Measurements from ENCODE around the gene BAX. TPM values are rescaled to one million over a fixed set of nuclear protein-coding genes. Genes with fewer than 3 reads are reported as not detected.

BAX gene
- total and polyA plus RNA-seq, 2 of the 4 experiments (the other 2 are of a cell fraction) = 23.3 to 169 TPM

- no peak overlapping the region for H2AK9ac ChIP-seq (replicated peaks; ENCODE audit: low read depth, low read length, poor library complexity)
- no TSS peak for BruUV-seq (replicated peaks)
- no peak overlapping the region for H2BK20ac ChIP-seq (ENCODE audit: low read depth, low read length)
- no peak overlapping the region for H4K5ac ChIP-seq (ENCODE audit: low read depth, low read length)
- in situ Hi-C loops (cut with MboI; ENCODE audit: low sequenced_read_pairs) = no loop called here
- no peak overlapping the region for H3K4me3 ChIP-seq (ENCODE audit: insufficient read depth, low read depth, low read length)
- 0 out of 4 replicates have a peak overlapping the region, but pooled peaks of 1 of the 2 experiments have one; percentile 5 for H4K8ac ChIP-seq (ENCODE audit: low read depth in 2 of 2, low read length in 2 of 2)
- peaks cover 9 to 12% of the 10 kb centered on the region in 2 experiments; a peak in 3 of 4 replicates for H3K79me1 ChIP-seq (ENCODE audit: low read depth in 1 of 2, low read length in 2 of 2)
- H3K4me1 ChIP-seq (ENCODE audit: control insufficient read depth, insufficient read depth, low read length) = peaks cover 5% of the 10 kb centered on the region; the same call in 1 of the 2 replicates
- H3K14ac ChIP-seq (replicated peaks; ENCODE audit: low read depth, low read length) = 0 out of 2 replicates have a peak overlapping the region, but pooled peaks have one; percentile 37
- peak overlapping the region; percentile 10; the same call in 1 of the 2 replicates for H3K4me2 ChIP-seq (ENCODE audit: low read depth, low read length)
- H2BK15ac ChIP-seq (ENCODE audit: low read depth, low read length) = no peak overlapping the region
- H2AFZ ChIP-seq (replicated peaks; ENCODE audit: low read length, poor library complexity) = no peak overlapping the region
- no peak overlapping the region for H3K23ac ChIP-seq (ENCODE audit: low read depth, low read length)
- ATAC-seq (ENCODE audit: low read depth) (no peak), DNase-seq (no peak)
- intact Hi-C loops (cut with micrococcal nuclease) = no loop called here
- no peaks in the 10 kb centered on the region for H4K20me1 ChIP-seq (ENCODE audit: insufficient read depth, low read length)
- no peaks in the 10 kb centered on the region for H3K27me3 ChIP-seq (ENCODE audit: control insufficient read depth, insufficient read depth, low read length)
- no peak overlapping the region for H4K91ac ChIP-seq (ENCODE audit: insufficient read depth, low read depth, low read length)
- WGBS, 2 experiments (ENCODE audit: extremely low coverage in 2 of 2, insufficient read length in 1 of 2) = 40% methylated on average over 2 of the region's 9 CpGs; no CpG with 5 or more reads in 1 of the 2 experiments
- H3K9me1 ChIP-seq (ENCODE audit: insufficient read depth, low read length) = 0 out of 2 replicates have a peak, but pooled peaks cover 6% of the 10 kb centered on the region
- H2BK120ac ChIP-seq (ENCODE audit: low read depth, low read length) = no peak overlapping the region
- no peak overlapping the region for H3K27ac ChIP-seq (ENCODE audit: insufficient read depth, low read length)
- no peak overlapping the region for H3K4ac ChIP-seq (ENCODE audit: low read depth, low read length)
- H2AK5ac ChIP-seq (ENCODE audit: low read depth, low read length) = no peak overlapping the region
- no peak overlapping the region for H3K56ac ChIP-seq (ENCODE audit: extremely low read depth, insufficient read depth, low read length)
- H2BK5ac ChIP-seq (ENCODE audit: low read depth, low read length, poor library complexity, severe bottlenecking) = no peak overlapping the region
- POLR2A ChIA-PET (ENCODE audit: unreplicated experiment) = no interaction called here
- dilution Hi-C loops (cut with HindIII; ENCODE audit: low sequenced_read_pairs, unreplicated experiment) = no loop called here
- no peak overlapping the region for H3K9ac ChIP-seq (ENCODE audit: low read depth, low read length)
- no peak for TF ChIP-seq FOS (IDR thresholded peaks at IDR 0.05; ENCODE audit: low read depth, low read length)
- no peak for TF ChIP-seq MAZ (IDR thresholded peaks at IDR 0.05; ENCODE audit: borderline replicate concordance, low read depth, low read length)
- TF ChIP-seq BHLHE40 (IDR thresholded peaks at IDR 0.05; ENCODE audit: low read depth, low read length) = no peak
- TF ChIP-seq RAD21 (IDR thresholded peaks at IDR 0.05; ENCODE audit: low read length) = no peak
- TF ChIP-seq SMC3 (IDR thresholded peaks at IDR 0.05; ENCODE audit: low read depth, low read length) = no peak
- TF ChIP-seq NFE2L2 (IDR thresholded peaks at IDR 0.05; ENCODE audit: low read depth, low read length) = no peak
- TF ChIP-seq CEBPB (IDR thresholded peaks at IDR 0.05; ENCODE audit: low read depth, low read length) = no peak
- no peak for TF ChIP-seq RCOR1 (IDR thresholded peaks at IDR 0.05; ENCODE audit: insufficient replicate concordance, low read length)
- TF ChIP-seq MXI1 (IDR thresholded peaks at IDR 0.05; ENCODE audit: borderline replicate concordance, low read depth, low read length) = no peak
- no peak for TF ChIP-seq ELK1 (IDR thresholded peaks at IDR 0.05; ENCODE audit: borderline replicate concordance, low read depth, low read length)
- TF ChIP-seq, protein P1, sequence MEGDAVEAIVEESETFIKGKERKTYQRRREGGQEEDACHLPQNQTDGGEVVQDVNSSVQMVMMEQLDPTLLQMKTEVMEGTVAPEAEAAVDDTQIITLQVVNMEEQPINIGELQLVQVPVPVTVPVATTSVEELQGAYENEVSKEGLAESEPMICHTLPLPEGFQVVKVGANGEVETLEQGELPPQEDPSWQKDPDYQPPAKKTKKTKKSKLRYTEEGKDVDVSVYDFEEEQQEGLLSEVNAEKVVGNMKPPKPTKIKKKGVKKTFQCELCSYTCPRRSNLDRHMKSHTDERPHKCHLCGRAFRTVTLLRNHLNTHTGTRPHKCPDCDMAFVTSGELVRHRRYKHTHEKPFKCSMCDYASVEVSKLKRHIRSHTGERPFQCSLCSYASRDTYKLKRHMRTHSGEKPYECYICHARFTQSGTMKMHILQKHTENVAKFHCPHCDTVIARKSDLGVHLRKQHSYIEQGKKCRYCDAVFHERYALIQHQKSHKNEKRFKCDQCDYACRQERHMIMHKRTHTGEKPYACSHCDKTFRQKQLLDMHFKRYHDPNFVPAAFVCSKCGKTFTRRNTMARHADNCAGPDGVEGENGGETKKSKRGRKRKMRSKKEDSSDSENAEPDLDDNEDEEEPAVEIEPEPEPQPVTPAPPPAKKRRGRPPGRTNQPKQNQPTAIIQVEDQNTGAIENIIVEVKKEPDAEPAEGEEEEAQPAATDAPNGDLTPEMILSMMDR (conservative IDR thresholded peaks at IDR 0.05; ENCODE audit: low read depth, low read length) = no peak
- TF ChIP-seq RFX5 (IDR thresholded peaks at IDR 0.05; ENCODE audit: low read depth, low read length) = no peak
- TF ChIP-seq CHD1 (IDR thresholded peaks at IDR 0.05; ENCODE audit: low read depth, low read length) = no peak
- TF ChIP-seq, protein P2, sequence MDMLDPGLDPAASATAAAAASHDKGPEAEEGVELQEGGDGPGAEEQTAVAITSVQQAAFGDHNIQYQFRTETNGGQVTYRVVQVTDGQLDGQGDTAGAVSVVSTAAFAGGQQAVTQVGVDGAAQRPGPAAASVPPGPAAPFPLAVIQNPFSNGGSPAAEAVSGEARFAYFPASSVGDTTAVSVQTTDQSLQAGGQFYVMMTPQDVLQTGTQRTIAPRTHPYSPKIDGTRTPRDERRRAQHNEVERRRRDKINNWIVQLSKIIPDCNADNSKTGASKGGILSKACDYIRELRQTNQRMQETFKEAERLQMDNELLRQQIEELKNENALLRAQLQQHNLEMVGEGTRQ (IDR thresholded peaks at IDR 0.05; ENCODE audit: low read depth, low read length) = no peak
- H3K9me3 ChIP-seq (ENCODE audit: control insufficient read depth, insufficient read depth, low read length) = peaks cover 5% of the 10 kb centered on the region; the same call in 1 of the 2 replicates
- H3K36me3 ChIP-seq (ENCODE audit: control insufficient read depth, insufficient read depth, low read length) = no peaks in the 10 kb centered on the region; the same call in 1 of the 2 replicates
- CTCF ChIA-PET = interaction anchor here (0.5 to 2.4 kb wide), 2 partner anchors 20 to 21 kb away, joined by 3 to 8 read pairs; no protein-coding TSS in a partner anchor
- no peak overlapping the region for H3K18ac ChIP-seq (ENCODE audit: low read depth, low read length)
Observed at GRCh38 chr19:48950830-48951519, 3.7 kb upstream of the BAX start.

Measured in IMR-90 (cell line).